HL-60 (cell line): ENCODE data around the gene NGF.

Experiments
- DNase-seq, 2 experiments: peaks; one replicate each; pipeline ENCODE4 v3.0.0-alpha.2; 2010 to 2020; ENCODE audit warnings: low read depth in 1 of 2, low spot score in 1 of 2
- H3K27ac ChIP-seq: fragments of 250-450 bp; sonication (Bioruptor Pico); replicated peaks from 2 replicates; pipeline ENCODE4 v1.5.1; 2020; ENCODE audit warnings: mild to moderate bottlenecking, moderate library complexity
- H3K27me3 ChIP-seq: fragments of 250-450 bp; sonication (Bioruptor Pico); 2 replicates; pipeline ENCODE4 v1.5.1; 2021; ENCODE audit warnings: mild to moderate bottlenecking, moderate library complexity; ENCODE audit not compliant: insufficient read depth, poor library complexity, severe bottlenecking
- H3K4me3 ChIP-seq: replicated peaks from 2 replicates; pipeline ENCODE4 v1.5.1; 2011; ENCODE audit warnings: mild to moderate bottlenecking, control low read depth, low read length; ENCODE audit not compliant: insufficient read depth
- CTCF ChIP-seq: IDR thresholded peaks from one replicate; pipeline ENCODE4 v1.5.1; 2011; ENCODE audit warnings: low read length, control low read depth, inconsistent platforms; ENCODE audit not compliant: insufficient read depth
- GABPA ChIP-seq: IDR thresholded peaks from 2 replicates; pipeline ENCODE4 v1.6.1; 2012; ENCODE audit warnings: low read depth
- POLR2AphosphoS5 ChIP-seq: IDR thresholded peaks from 2 replicates; pipeline ENCODE4 v1.6.1; 2012; ENCODE audit warnings: low read depth
- REST ChIP-seq: IDR thresholded peaks from 2 replicates; pipeline ENCODE4 v1.6.1; 2012; ENCODE audit warnings: low read depth; ENCODE audit not compliant: insufficient replicate concordance
- SPI1 ChIP-seq: IDR thresholded peaks from 2 replicates; pipeline ENCODE4 v1.6.1; 2012; ENCODE audit warnings: low read depth, mild to moderate bottlenecking, borderline replicate concordance

The NGF gene

GRCh38 chr1:115329965-115330364 is 8.1 kb downstream of the NGF start:
- Histone ChIP-seq H3K27ac (no peak overlapping the region), H3K4me3 (no peak overlapping the region), H3K27me3 (no peaks in the 10 kb centered on the region)
- DNase-seq: no peak
- TF ChIP-seq POLR2AphosphoS5: no peak
- TF ChIP-seq SPI1: no peak
- no peak for TF ChIP-seq GABPA
- no peak for TF ChIP-seq CTCF
- TF ChIP-seq REST: no peak

GRCh38 chr1:115327270-115327669 is 10.8 kb downstream of the NGF start:
- TF ChIP-seq GABPA (no peak), CTCF (no peak), REST (no peak), SPI1 (no peak), POLR2AphosphoS5 (no peak)
- Histone ChIP-seq H3K4me3 (no peak overlapping the region), H3K27me3 (no peaks in the 10 kb centered on the region), H3K27ac (no peak overlapping the region)
- DNase-seq: no peak

GRCh38 chr1:115326419-115326818 is 11.6 kb downstream of the NGF start:
- Histone ChIP-seq H3K4me3 (no peak overlapping the region), H3K27me3 (no peaks in the 10 kb centered on the region), H3K27ac (no peak overlapping the region)
- DNase-seq: no peak
- TF ChIP-seq GABPA (no peak), SPI1 (no peak), REST (no peak), POLR2AphosphoS5 (no peak), CTCF (no peak)
